Central memory CD8-positive, alpha-beta T cell (primary cell): ENCODE results near the gene AP5B1.

Experiments
- ATAC-seq: fragments of 150-1000 bp; cut with Tn5 transposase; replicated peaks from 2 replicates; pipeline ENCODE4 v1.10.0; 2022; ENCODE audit warnings: mild to moderate bottlenecking, moderate FRiP score, moderate number of reproducible peaks; ENCODE audit not compliant: poor library complexity, severe bottlenecking; ENCODE audit errors: extremely low read depth
- DNase-seq, 2 donors: peaks; one replicate each; pipeline ENCODE4 v3.0.0; 2021; ENCODE audit warnings: low spot score in 2 of 2
- H3K27ac Mint-ChIP-seq: one replicate; pipeline ENCODE4 v1.8.0; 2022; ENCODE audit warnings: low read depth, mild to moderate bottlenecking, moderate library complexity, mixed read lengths
- H3K27me3 Mint-ChIP-seq: one replicate; pipeline ENCODE4 v1.8.0; 2022; ENCODE audit warnings: mixed read lengths
- H3K36me3 Mint-ChIP-seq: one replicate; pipeline ENCODE4 v1.8.0; 2022; ENCODE audit warnings: mild to moderate bottlenecking, moderate library complexity, mixed read lengths; ENCODE audit not compliant: insufficient read depth
- H3K4me1 Mint-ChIP-seq: one replicate; pipeline ENCODE4 v1.8.0; 2022; ENCODE audit warnings: mixed read lengths
- H3K4me3 Mint-ChIP-seq: one replicate; pipeline ENCODE4 v1.8.0; 2022; ENCODE audit warnings: mild to moderate bottlenecking, moderate library complexity, mixed read lengths
- H3K9me3 Mint-ChIP-seq: one replicate; pipeline ENCODE4 v1.8.0; 2022; ENCODE audit warnings: mixed read lengths

The AP5B1 gene

GRCh38 chr11:65780770-65781151 lies at the start of gene AP5B1:
TSS of gene AP5B1 (minus strand) at chr11:65780976. CDS start at chr11:65780591, 385 bp downstream.
- H3K4me3 Mint-ChIP-seq, result peak within 1 kb of the TSS; percentile 87
- DNase-seq, result peak in 1 of 2 donors; percentile 41
- peaks cover 21% of the 10 kb centered on the region for H3K4me1 Mint-ChIP-seq
- peaks cover 9% of the 10 kb centered on the region for H3K36me3 Mint-ChIP-seq
- peak; percentile 59 for ATAC-seq
- H3K9me3 Mint-ChIP-seq, result no peaks in the 10 kb centered on the region
- H3K27me3 Mint-ChIP-seq, result peaks cover 17% of the 10 kb centered on the region
- peak within 1 kb of the TSS; percentile 79 for H3K27ac Mint-ChIP-seq

- H3K4me3 Mint-ChIP-seq, result no peak overlapping the region
- ATAC-seq (no peak), DNase-seq (no peak)
- H3K27ac Mint-ChIP-seq, result no peak overlapping the region
- H3K27me3 Mint-ChIP-seq, result no peaks in the 10 kb centered on the region
- peaks cover 5% of the 10 kb centered on the region for H3K4me1 Mint-ChIP-seq
- no peaks in the 10 kb centered on the region for H3K9me3 Mint-ChIP-seq
- H3K36me3 Mint-ChIP-seq, result peaks cover 4% of the 10 kb centered on the region
Measured at GRCh38 chr11:65829459-65829858, 48.7 kb upstream of the AP5B1 start.

GRCh38 chr11:65826984-65827735 lies 46.4 kb upstream of the AP5B1 start:
- H3K27me3 Mint-ChIP-seq, result no peaks in the 10 kb centered on the region
- ATAC-seq (no peak), DNase-seq (no peak)
- H3K27ac Mint-ChIP-seq, result no peak overlapping the region
- no peaks in the 10 kb centered on the region for H3K9me3 Mint-ChIP-seq
- H3K36me3 Mint-ChIP-seq, result peaks cover 2% of the 10 kb centered on the region
- H3K4me3 Mint-ChIP-seq, result no peak overlapping the region
- H3K4me1 Mint-ChIP-seq, result no peaks in the 10 kb centered on the region

- H3K27ac Mint-ChIP-seq, result no peak overlapping the region
- DNase-seq (no peak), ATAC-seq (no peak)
- H3K36me3 Mint-ChIP-seq, result peaks cover 2% of the 10 kb centered on the region
- no peaks in the 10 kb centered on the region for H3K4me1 Mint-ChIP-seq
- no peaks in the 10 kb centered on the region for H3K9me3 Mint-ChIP-seq
- H3K27me3 Mint-ChIP-seq, result no peaks in the 10 kb centered on the region
- no peak overlapping the region for H3K4me3 Mint-ChIP-seq
Measured at GRCh38 chr11:65822776-65823528, 42.2 kb upstream of the AP5B1 start.

DNA sequence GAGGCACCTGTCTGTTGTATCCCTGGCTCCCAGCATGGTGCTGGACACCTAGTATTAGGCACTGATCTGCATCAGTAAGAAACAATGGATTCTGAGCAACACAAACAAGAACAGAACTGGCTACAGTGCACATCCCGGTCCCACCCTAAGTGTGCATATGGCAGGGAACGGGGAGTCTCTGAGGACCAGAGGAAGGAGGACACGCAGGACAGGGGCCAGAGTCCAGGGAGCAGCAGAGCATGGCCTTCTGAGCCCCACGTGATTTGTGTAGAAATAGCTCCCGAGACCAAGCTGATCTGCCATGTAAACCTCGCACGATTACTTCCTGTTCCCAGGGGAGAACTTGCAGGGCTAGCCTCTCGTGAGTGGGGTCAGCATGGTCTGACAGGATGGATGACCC lies 40.3 kb upstream of the AP5B1 start:
- H3K4me3 Mint-ChIP-seq, result no peak overlapping the region
- peaks cover 8% of the 10 kb centered on the region for H3K4me1 Mint-ChIP-seq
- no peaks in the 10 kb centered on the region for H3K27me3 Mint-ChIP-seq
- H3K9me3 Mint-ChIP-seq, result no peaks in the 10 kb centered on the region
- ATAC-seq, result no peak
- peaks cover 2% of the 10 kb centered on the region for H3K36me3 Mint-ChIP-seq
- H3K27ac Mint-ChIP-seq, result no peak overlapping the region
- DNase-seq, result no peak

DNA sequence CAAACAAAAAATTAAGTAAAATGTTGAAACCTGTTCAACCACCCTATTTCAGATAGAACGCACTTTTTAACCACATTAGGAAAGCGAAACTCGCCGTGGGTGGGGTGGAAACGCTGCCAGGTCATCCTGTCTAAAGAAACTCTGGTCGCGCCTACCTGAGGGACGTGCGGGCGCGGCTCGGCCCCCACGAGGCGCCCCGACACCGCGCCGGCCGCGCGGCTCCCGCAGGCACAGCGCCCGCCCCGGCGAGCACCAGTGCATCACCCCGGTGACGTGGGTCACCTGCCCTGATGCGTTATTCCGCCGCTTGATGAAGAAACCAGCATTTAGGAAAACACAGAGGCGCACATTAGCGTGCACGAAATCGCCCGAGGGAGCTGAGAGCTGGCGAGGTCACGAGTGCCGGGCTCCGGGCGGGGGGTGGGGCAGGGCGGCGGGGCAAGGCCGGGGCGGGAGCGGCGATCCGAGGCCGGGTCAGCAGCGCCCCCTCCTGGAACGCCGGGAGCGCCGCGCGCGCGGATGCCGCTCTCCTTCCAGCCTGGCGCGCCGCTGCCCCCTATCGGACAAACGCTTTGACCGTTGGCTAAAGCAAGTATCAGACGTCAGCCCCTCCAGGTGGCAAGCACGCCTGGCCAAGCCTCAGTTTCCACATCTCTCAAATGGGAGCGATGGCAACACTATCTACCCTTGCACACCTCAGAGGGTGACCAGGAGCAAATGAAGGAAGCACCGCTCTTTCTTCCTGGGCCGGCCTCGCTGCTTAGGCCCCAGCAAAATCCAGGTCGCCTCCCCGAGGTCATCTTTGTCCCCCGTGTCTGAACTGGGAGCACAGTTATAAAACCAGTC lies 37.3 kb upstream of the AP5B1 start:
- Mint-ChIP-seq H3K4me3 (peak overlapping the region; percentile 73), H3K36me3 (peaks cover 2% of the 10 kb centered on the region), H3K27ac (peak overlapping the region; percentile 51), H3K4me1 (peaks cover 8% of the 10 kb centered on the region), H3K27me3 (no peaks in the 10 kb centered on the region), H3K9me3 (no peaks in the 10 kb centered on the region)
- DNase-seq (peak; percentile 86 to 97), ATAC-seq (peak; percentile 88)

DNA sequence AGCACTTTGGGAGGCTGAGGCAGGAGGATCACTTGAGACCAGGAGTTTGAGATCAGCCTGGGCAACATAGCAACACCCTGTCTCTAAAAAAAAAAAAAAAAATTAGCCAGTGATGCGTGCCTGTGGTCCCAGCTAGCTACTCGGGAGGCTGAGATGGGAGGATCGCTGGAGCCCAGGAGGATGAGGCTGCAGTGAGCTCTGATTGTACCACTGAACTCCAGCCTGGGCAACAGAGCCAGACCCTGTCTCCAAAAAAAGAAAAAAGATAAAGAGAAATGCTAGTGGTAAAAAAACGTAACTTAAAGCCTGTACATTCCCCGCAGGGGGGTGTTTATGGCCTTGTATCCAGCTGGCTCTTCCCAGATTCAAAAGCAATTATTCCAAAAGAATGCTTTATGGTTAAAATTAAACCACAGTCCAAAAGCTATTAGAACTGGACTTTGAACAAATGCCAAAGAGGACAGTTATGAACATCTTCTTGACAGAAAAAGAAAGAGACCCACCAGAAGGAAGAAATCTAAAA lies 36.6 kb upstream of the AP5B1 start:
- no peaks in the 10 kb centered on the region for H3K27me3 Mint-ChIP-seq
- ATAC-seq (no peak), DNase-seq (no peak)
- peak overlapping the region; percentile 51 for H3K27ac Mint-ChIP-seq
- H3K9me3 Mint-ChIP-seq, result no peaks in the 10 kb centered on the region
- peaks cover 2% of the 10 kb centered on the region for H3K36me3 Mint-ChIP-seq
- peaks cover 8% of the 10 kb centered on the region for H3K4me1 Mint-ChIP-seq
- H3K4me3 Mint-ChIP-seq, result peak overlapping the region; percentile 73

DNA sequence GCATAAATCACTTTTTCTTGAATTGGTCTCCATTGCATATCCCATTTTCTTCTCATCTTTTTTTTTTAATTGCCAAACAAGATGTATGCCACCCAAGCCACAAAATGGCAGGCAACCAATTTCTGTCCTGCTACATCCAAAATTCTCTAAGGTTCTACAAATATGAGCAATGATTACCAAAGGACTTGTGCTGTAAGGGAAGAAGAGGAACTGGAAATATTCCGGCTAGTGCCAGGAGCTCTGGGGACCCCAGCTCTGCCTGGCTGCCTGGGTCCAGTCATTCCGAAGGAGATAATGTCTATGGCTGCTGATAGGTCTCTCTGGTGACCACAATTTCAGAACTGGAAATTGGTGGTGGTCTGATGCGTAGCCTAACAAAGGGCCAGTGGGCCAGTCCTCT lies 35.9 kb upstream of the AP5B1 start:
- ATAC-seq (no peak), DNase-seq (no peak)
- peaks cover 8% of the 10 kb centered on the region for H3K4me1 Mint-ChIP-seq
- no peaks in the 10 kb centered on the region for H3K9me3 Mint-ChIP-seq
- no peaks in the 10 kb centered on the region for H3K27me3 Mint-ChIP-seq
- H3K4me3 Mint-ChIP-seq, result peak overlapping the region; percentile 73
- no peak overlapping the region for H3K27ac Mint-ChIP-seq
- no peaks in the 10 kb centered on the region for H3K36me3 Mint-ChIP-seq

DNA sequence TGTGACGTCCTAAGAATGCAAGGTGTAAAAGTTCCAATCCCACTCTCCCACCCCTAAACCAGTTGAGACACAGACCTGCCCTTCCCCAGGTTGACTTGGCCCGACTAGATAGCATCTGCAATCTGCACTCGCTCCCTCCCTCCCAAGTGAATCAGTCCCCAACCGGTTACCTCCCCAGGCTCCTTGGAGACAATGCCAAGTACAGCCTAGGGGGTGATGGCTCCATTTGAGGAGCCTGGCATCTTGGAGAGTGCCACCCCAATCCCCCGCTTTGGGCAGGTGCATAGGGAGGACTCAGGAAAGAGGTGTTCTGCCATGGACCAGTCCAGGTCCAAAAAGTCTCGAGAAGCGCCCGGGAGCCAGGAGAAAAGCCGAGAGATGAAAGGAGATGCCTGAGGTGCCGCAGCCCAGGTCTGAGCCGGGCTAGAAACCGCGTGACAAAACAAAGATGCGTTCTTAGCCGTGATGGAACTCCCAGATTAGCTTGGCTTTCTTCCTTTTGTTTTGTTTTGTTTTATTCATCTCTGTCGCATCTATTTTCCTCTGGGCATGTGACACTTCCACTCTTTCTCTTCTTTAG lies 34.3 kb upstream of the AP5B1 start:
- Mint-ChIP-seq H3K27ac (no peak overlapping the region), H3K27me3 (no peaks in the 10 kb centered on the region), H3K36me3 (no peaks in the 10 kb centered on the region), H3K9me3 (no peaks in the 10 kb centered on the region), H3K4me3 (no peak overlapping the region), H3K4me1 (peaks cover 8% of the 10 kb centered on the region)
- ATAC-seq (no peak), DNase-seq (no peak)

- Mint-ChIP-seq H3K9me3 (no peaks in the 10 kb centered on the region), H3K4me3 (no peak overlapping the region), H3K4me1 (peaks cover 8% of the 10 kb centered on the region), H3K36me3 (no peaks in the 10 kb centered on the region), H3K27me3 (no peaks in the 10 kb centered on the region), H3K27ac (no peak overlapping the region)
- DNase-seq (no peak), ATAC-seq (no peak)
Measured at GRCh38 chr11:65814131-65814985, 33.6 kb upstream of the AP5B1 start.

DNA sequence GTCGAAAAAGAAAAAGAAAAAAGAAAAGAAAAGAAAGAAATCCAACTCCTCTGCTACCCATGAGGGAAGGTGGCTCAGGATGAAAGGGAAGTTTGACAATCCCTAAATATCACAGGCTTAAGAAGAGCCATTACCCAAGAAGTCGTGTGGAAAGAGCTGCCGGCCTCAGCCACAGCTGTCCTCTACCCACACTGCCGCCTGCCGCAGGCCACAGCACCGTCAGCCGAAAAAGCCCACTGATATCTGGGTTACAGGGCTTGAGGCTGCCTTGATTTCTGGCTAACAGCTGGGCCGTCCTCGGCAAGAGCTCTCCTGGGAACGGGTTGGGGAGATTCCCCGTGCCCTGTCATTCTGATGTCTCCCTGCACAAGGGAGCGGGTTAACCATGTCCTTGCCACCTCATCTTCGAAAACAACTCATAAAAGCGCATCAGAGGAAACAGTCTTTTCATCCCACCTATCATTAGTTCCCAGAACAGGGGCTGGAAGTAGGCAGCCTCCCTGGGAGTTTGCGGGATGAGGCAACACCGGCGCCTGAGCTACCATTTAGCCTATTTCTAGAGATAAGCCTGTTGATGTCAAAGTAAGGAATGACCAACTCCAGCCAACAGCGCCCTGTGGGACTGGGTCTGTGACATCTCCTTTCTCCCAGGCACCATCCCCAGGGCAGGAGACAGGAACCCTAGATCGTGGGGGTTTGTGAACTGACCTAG lies 31.1 kb upstream of the AP5B1 start:
- H3K4me3 Mint-ChIP-seq, result no peak overlapping the region
- peaks cover 11% of the 10 kb centered on the region for H3K27me3 Mint-ChIP-seq
- H3K9me3 Mint-ChIP-seq, result no peaks in the 10 kb centered on the region
- H3K36me3 Mint-ChIP-seq, result no peaks in the 10 kb centered on the region
- no peak overlapping the region for H3K27ac Mint-ChIP-seq
- peaks cover 5% of the 10 kb centered on the region for H3K4me1 Mint-ChIP-seq
- no peak for ATAC-seq
- no peak for DNase-seq
